GM19023 (cell line): ENCODE results near the gene COX4I1.

ENCODE experiments used
- ATAC-seq: cut with Tn5 transposase; IDR thresholded peaks from one replicate; pipeline ENCODE4 v1.9.1; 2021; ENCODE audit warnings: mild to moderate bottlenecking, moderate library complexity; ENCODE audit not compliant: unreplicated experiment

COX4I1 gene

DNA sequence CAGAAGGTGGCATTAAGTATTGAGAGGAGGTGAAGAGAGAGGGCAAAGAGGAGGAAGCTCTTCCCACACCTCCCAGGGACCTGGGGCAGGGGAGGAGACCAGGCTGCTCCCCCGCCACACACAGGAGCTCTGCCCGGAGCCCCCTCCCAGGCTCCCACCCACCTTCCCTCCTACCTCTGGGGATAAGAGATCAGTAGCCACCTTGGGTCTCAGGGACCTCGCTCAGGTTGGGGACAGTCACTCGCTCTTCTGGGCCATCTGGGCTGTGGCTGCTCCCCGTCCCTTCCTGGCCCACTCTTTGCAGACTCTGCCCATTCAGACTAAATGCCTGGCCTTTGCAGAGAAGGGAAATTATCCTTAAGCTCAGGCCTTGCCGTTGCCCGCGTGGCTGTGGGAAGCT lies 33.7 kb upstream of the COX4I1 start:
- ATAC-seq = no peak

DNA sequence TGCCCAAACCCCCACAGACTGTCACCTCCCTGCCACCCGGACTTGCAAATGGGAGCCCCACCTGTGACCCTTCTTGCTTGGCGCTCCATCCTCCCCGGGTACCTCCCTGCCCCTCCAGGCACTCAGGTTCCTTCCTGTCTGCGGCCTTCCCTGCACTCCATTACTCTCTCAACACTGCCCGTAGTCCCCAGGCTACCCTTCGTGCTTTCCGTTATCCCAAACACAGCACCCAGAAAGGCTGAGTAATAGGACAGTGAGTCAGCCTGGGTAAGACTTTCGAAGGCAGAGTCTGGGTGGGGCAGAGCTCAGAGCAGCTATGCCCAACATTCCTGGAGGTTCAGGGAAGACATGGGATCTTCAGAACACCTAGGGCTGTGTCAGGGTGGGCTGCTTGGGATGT lies 32.0 kb upstream of the COX4I1 start:
- ATAC-seq = no peak

DNA sequence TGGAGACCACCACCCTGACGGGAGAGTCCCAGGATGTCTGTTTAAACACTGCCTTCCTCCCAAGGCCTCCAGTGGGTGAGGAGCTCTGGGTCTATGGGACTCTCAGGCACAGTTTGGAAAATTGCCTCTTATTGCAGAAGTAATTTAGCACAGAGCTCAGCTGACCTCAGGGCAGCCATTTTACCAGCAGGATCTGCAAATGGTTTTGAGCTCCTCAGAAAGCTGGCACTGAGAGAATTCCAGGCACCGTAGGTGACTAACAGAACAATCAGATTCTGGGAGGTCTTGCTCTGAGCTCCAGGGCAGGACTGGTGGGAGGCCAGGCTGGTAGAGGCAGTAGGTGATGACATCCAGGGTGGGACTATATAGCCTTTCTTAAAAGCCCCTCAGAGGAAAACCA lies 31.3 kb upstream of the COX4I1 start:
- no peak for ATAC-seq

DNA sequence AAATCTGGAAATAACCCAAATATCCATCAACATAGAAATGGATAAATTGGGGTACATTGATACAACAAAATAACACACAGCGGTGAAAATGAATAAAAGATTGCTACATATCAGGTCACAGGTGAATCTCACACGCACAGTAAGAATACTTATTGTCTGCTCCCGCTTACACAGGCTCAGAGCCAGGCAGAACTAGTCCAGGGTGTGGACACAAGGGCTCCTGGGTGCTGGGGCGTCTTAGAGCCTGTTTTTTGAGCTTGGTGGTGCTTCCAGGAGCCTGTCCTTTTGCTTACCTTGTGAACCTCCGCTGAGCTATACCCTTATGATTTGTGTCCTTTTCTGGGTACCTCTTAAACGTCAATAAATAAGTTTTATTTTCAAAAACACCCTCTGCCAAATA lies 28.8 kb upstream of the COX4I1 start:
- ATAC-seq = no peak

DNA sequence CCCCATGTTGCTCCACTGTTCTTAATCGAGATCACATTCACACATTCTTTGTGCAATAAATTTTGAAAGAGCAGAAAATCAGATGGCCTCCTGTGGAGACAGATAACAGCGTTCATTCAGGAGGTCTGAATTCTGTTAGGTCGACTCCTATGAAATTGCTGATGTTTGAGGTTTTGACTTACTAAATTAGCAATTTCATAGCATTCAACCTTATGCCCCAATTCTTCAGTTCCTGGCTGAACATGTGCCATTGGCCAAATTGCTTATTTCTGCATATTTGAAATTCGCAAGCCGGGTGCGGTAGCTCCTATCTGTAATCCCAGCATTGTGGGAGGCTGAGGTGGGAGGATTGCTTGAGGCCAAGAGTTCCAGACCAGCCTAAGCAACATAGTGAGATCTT lies 26.5 kb upstream of the COX4I1 start:
- no peak for ATAC-seq

DNA sequence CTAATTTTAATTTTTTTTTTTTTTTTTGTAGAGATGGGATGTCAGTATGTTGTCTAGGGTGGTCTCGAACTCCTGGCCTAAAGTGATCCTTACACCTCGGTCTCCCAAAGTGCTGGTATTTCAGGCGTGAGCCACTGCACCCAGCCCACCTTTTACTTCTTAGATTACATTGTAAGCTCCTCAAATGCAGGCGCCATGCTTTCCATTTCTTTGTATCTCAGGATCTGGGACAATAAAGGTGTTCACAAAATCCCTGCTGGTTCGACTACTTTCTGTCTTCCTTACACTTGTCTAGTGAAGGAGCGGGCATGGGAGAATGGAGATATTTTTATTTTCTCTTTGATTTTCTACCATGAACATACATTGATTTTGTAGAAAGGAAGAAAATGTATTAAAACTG lies 25.4 kb upstream of the COX4I1 start:
- ATAC-seq = no peak

DNA sequence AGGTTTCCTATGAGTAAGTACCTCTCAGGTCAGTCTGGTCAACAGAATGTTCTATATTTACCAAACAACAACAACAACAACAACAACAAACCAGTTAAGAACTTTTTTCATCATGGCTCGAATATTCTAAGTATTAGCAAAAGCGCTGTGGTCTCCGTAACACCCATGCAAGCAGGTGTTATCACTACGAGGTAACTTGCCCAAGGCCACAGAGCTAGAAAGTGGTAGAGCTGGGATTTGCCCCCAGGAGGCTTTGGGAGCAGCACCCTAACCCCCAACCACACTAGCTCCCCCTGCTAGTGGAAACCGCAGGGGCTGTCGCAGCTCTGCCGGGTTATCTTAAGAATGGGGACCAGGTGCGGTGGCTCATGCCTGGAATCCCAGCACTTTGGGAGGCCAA lies 24.7 kb upstream of the COX4I1 start:
- ATAC-seq = no peak

DNA sequence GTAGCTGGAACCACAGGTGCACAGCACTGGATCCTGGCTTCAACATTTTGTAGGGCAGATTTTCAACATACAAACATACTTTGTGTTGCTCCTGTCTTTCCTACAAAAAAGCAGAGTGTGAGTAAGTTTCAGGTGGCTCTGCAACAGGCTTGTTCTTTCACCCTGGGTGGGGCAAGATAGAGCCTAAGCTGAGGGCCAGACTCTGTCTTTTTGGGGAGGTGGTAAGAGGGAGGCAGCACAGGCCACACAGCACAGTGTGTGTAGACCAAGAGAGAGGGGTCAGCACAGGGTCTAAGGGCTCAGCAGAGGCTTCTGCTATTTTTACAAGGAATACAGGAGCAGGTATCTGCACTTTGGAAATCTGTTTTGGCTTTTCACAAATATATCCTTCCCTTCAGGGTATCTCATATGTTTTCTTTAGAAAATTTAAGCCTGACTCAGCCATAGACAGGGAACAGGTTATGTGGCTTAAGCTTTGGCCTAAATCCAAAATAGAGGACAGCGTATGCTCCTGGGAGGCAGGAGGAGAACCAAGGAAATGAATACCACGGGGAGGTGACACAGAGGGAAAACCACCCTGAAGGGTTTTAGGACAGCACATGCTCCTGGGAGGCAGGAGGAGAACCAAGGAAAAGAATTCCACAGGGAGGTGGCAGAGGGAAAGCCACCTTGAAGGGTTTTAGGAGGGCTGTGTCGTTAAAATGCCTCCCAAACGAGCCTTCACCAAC lies 21.7 kb upstream of the COX4I1 start:
- ATAC-seq = no peak

DNA sequence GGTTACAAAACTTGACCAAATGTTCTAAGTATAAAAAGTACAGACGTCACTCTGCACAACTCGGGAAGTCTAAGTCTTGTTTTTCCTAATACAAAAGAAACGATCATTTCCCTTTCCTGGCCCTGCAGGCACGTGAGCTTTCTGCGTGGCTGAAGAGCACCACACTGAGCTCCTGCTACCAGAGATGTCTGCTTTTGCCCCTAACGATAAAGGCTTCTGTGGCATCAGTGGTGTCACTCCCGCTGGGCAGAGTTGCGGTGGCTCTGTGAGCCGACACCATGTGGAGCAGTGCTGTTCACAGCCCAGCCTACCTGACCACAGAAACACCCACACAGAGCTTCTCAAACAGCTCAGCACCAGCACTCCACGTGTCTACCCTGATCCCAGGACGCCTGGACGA lies 20.6 kb upstream of the COX4I1 start:
- ATAC-seq = no peak

DNA sequence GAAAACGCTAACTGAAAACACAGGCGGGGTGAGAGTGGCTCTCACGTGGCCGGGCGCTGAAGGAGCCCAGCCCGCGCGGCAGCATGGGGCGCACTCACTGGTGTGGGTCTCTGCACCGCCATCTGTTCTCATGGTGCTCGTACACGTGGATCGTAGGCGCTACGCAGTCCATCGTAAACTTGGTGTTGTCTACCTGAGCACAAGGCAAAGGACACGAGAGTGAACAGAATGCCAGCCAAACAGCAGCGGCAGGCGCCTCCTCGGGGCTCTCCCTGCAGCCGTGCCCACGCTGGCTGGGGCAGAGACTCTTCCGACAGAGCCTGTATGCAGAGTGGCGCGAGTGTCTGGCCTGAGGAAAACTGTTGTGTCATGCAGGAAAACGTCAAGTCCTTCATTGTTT lies 19.2 kb upstream of the COX4I1 start:
- ATAC-seq = no peak

DNA sequence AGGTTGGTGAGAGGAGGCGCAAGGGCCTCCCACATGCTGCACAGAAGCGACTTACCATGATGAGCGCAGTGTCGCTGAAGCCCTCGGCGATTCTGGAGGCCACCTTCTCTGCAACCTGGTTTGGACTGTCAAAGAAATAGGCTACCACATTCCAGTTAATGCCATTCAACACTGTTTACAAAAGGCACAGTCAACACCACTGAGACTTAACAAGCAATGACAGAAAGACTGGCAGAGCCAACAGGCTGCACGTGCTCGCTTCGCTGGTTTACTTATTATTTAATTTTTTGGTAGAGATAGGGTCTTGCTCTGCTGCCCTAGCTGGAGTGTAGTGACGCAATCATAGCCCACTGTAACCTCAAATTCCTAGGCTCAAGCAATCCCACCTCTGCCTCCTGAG lies 18.3 kb upstream of the COX4I1 start:
- ATAC-seq = no peak

DNA sequence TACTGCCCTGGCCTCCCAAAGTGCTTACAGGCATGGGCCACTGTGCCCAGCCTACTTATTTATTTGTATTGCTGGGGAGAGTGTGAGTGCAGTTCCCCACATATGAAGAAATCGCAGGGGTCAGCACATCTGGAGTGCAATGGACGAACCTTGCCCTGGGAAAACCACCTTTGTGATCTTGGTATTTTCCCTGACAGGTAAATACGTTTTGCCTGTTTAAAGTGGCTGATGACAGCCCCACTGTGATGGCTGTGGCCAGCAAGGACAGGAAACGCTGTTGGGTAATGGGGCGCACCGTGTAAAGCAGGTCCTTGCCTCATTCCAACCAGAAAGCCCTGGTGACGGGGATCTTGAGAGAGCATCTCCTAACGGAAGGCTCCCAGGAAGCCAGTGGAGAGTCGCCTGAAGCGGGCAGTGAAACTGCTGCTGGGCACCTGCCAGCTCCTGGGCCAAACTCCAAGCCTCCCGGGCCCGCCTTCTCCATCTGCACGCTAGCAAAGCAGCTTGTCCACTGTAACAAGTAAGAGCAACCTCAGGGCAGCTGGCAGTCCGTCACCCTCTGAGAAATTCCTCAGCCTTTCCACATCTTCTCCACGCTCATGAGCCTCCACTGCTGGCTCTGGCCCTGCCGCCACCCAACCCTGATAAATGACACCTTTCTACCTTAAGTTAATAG lies 17.7 kb upstream of the COX4I1 start:
- ATAC-seq = no peak

DNA sequence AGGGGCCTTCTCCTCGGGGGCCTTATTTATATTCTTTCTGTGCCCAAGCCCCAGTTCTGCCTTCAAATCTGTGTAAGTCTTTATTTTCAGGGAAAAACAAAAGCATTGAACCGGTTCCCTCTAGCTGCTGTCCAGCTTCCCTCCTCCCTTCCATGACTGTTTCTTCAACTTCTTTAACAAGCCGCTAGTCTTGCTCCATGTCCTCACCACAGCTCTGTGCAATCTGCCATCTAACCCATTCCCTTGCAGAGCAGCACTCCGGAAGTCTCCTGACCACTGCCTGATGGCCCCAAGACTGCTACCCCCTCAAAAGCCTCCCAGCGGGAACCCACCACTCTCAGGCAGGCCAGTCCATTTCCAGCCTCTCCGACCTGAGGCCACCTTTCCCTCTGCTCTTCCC lies 17.0 kb upstream of the COX4I1 start:
- no peak for ATAC-seq

DNA sequence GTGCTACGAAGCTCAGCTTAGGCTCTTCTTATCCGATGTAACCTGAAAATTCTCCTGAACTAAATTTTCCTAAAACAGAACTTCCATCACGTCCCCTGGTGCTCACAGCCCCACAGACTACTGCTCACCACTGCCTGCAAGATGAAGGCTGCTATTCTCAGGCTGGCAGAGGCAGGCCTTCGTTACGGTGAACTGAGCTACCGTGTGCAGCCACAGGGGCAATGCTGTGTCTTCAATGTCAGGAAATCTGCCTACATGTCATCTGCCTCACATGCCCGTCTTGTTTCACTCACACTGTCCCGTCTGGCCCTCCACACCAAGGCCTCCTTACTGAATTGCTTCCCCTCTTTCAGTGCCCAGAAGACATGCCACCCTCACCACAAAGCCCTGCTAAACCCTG lies 16.1 kb upstream of the COX4I1 start:
- no peak for ATAC-seq

DNA sequence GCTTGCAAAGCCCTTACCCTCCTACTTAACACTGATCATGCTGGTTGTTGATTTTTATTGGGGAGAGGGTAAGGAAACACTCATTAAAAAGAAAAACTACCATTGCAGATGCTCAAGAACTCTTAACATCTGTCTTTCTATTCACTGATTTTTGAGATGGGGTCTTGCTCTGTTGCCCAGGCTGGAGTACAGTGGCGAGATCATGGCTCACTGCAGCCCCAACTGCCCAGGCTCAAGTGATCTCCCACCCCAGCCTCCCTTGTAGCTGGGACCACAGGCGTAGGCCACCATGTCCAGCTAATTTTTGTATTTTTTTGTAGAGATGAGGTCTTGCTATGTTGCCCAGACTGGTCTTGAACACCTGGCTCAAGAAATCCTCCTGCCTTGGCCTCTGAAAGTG lies 14.7 kb upstream of the COX4I1 start:
- no peak for ATAC-seq

DNA sequence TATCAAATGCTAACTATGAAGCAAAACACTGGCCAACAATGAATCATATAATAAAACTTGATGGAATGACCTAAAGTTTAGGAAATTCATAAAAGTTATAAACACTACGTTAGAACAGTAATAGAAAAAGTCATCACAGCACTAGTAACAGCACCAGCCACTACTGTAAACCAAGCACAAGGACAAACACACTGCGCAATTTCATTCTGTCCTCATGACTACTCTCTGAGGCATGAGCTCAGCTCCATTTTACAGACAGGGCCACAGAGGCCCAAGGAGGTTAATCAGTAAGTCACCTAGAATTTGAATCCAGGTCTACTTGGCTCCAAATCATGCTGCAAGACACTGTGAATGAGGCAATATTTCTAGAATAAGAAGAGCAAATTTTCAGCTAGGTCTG lies 13.6 kb upstream of the COX4I1 start:
- ATAC-seq = no peak

DNA sequence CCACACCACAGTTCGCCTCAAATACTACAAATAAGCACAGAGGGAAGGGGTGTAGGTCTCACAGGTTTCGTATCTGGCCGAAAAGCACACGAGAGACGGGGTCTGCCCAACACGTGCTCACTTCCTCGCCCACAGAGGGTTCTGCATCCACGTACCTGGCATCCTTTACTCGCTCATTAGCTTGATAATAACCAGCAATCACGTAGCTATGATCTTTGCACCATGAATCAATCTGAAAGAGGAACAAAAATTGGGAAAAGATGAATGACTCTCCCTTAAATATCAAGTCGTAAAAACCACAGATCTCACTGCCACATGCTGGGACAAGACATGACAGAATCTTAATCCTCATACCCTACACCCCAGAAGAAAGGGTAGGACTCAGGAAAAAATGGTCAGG lies 10.7 kb upstream of the COX4I1 start:
- ATAC-seq = no peak

DNA sequence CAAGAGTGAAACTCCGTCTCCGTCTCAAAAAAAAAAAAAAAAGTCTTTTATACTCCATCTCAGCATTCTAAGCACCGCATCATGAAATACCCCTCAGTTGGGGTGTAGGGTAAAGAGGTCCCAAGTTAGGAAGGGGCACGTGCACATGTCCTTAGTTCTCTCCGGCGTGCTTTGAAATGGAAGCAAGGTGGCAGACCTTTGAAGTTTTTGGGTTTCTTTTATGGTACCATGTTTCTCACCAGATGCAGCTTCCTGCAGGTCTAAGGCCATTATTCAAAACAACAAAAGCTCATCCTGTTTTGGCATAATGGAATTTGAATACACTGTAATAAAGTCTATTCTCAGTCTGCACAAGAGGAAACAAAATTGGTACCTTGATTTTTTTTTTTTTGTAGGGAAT lies 9.7 kb upstream of the COX4I1 start:
- no peak for ATAC-seq

DNA sequence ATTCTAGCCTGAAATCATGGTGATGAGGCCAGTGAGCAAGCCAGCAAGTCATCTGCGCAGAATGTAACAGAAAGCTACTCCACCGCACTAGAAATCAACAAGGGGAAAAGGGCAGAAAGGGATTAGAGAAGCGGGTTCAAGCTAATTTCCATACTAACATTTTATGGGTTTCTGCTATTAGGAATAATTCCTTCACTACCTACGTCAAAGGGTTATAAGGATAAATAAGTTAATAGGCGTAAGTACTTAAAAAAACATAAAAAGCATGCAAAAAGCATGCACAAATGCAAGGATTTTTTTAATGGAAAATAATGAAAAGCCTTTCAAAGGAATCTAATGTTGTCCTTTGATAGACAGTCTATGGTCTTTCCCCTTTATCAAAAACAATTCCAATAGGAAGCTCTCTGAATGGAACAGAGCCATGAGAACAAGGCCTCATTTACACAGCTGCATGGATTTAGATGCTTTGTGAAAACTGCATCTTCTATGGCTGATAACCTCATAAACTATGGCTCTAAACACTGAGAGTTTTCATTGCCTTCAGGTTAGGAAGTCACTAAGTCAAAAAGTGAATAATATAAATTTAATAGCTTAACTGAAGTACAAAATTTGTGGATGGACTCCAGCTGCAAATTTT lies 5.7 kb upstream of the COX4I1 start:
- ATAC-seq = no peak

DNA sequence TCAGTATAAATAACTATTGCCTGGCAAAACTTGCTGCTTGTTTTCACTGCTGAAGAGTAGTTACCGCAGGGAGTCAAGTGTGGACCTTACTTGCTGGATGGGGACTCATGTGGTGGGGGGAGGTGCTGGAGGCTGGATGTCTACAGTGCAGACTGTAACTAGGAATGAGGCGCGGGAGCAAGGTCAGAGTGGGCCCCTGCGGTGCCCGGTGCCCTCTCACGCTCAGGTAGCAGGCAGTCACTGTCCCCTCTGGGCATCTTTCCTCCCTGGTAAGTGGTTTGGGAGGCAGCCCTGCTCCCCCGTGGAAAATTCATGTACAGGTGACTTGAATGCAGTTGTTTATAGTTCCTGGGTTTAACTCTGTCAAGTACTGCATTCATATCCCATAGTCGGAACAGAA lies 4.8 kb upstream of the COX4I1 start:
- ATAC-seq = no peak

DNA sequence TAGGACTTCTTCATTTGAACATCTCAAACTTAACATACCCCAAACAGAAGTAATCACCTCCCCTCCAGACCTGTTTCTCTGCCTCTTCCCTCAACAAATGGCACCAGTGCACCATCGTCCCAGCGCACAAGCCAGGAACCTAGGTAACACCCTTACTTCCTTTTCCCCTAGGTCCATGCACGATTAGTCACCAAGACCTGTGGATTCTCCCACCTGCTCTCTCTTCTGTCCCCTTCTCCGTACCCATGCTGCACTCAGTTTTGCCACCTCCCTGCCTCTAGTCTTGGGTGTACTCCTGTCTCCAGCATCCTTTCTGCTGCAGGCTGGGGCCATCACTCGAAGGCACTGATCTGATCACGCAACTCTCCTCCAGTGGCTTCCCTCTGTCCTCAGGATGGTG lies 3.3 kb upstream of the COX4I1 start:
- ATAC-seq = no peak

DNA sequence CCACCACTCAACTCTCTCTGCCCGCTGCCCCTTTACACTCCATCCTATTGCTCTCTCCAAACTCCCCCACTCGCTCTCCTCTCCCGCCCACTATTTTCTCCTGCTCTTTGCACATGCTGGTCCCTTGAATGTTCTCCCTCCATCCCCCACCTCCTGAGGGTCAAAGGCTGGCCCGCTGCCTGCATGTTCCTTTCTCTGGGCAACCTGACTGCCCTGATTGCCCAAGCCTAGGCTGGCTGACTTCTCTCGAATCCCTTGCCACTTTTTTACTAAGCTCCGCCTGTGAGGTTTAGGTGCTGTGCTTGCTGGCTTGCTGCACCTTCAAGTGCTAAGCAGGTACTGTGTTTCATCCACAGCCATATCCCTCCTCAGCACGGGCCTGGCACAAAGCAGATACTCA lies 2.9 kb upstream of the COX4I1 start:
- no peak for ATAC-seq
